Measurements from ENCODE around the gene TMEM184A.

The TMEM184A gene

DNA sequence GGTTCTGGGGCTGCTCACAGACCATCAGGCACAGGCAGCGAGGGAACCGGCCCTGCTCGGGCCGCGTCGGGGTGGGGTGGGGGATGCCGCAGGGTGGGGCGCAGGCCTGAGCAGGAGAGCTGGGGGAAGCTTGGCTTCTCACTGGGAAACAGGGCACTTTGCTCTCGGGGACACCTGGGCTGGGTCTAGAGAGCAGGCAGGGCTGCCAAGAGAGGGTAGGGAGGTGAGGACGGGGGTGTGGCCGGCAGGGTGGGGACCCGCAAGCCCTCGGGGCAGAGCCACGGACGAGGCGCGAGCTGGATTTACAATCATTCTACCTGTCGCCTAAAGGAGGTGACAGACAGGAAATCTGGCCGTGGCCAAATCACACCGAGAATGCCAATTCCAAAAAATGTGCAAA is 62.9 kb downstream of the TMEM184A start:
- H3K36me3 ChIP-seq (ENCODE audit: control insufficient read depth, insufficient read depth, low read length): peaks cover 8% of the 10 kb centered on the region
- H3K4me1 ChIP-seq (ENCODE audit: control insufficient read depth, insufficient read depth, low read length): no peaks in the 10 kb centered on the region
- H3K9ac ChIP-seq (ENCODE audit: low read length): no peak overlapping the region
- H3K4me3 ChIP-seq (ENCODE audit: low read length): no peak overlapping the region
- H3K27me3 ChIP-seq (ENCODE audit: control insufficient read depth, insufficient read depth, low read length): no peaks in the 10 kb centered on the region
- no peaks in the 10 kb centered on the region for H3K9me3 ChIP-seq (ENCODE audit: control insufficient read depth, low read length)

GRCh38 chr7:1492640-1493039 is 63.4 kb downstream of the TMEM184A start:
- H3K27me3 ChIP-seq (ENCODE audit: control insufficient read depth, insufficient read depth, low read length): no peaks in the 10 kb centered on the region
- no peaks in the 10 kb centered on the region for H3K9me3 ChIP-seq (ENCODE audit: control insufficient read depth, low read length)
- H3K4me3 ChIP-seq (ENCODE audit: low read length): no peak overlapping the region
- H3K4me1 ChIP-seq (ENCODE audit: control insufficient read depth, insufficient read depth, low read length): no peaks in the 10 kb centered on the region
- H3K36me3 ChIP-seq (ENCODE audit: control insufficient read depth, insufficient read depth, low read length): peaks cover 8% of the 10 kb centered on the region
- no peak overlapping the region for H3K9ac ChIP-seq (ENCODE audit: low read length)

Measured in mucosa of stomach (tissue), 1 donor.